Left lung (tissue), 10 donors: ENCODE measurements around the gene PRELP. TPM values are rescaled to one million over a fixed set of nuclear protein-coding genes. Genes with fewer than 3 reads are reported as not detected.
"Not testable (repeated sequence)": the region's sequence is repeated elsewhere in the genome, so short reads cannot be mapped to it uniquely, and the experiment has no call there.

Experiments
- ATAC-seq: fragments of 200-7000 bp; cut with Tn5 transposase; one replicate; pipeline ENCODE4 v1.9.1; 2020; ENCODE audit warnings: moderate library complexity
- DNase-seq, 4 donors: peaks; one replicate each; pipeline ENCODE4 v3.0.0-alpha.2; 2013 to 2020
- H3K27ac ChIP-seq, 2 donors: fragments of 200-600 bp; sonication (generic) in 1 of 2; one replicate each; pipeline versions ENCODE4 v1.5.0 to v1.8.0; 2020 to 2021
- H3K27me3 ChIP-seq, 2 donors: fragments of 200-600 bp; sonication (generic) in 1 of 2; one replicate each; pipeline versions ENCODE4 v1.5.0 to v1.8.0; 2020 to 2021
- H3K36me3 ChIP-seq, 2 donors: fragments of 200-600 bp; sonication (generic) in 1 of 2; one replicate each; pipeline versions ENCODE4 v1.5.0 to v1.8.0; 2020 to 2021
- H3K4me1 ChIP-seq, 2 donors: fragments of 200-600 bp; one replicate each; pipeline ENCODE4 v1.8.0; 2021
- H3K4me3 ChIP-seq, 2 donors: fragments of 200-600 bp; sonication (generic) in 1 of 2; one replicate each; pipeline versions ENCODE4 v1.5.0 to v1.8.0; 2020 to 2021; ENCODE audit warnings: mild to moderate bottlenecking in 1 of 2
- H3K9me3 ChIP-seq, 2 donors: fragments of 200-600 bp; sonication (generic) in 1 of 2; one replicate each; pipeline versions ENCODE4 v1.5.0 to v1.8.0; 2020 to 2021
- CTCF ChIP-seq, 2 donors: fragments of 200-600 bp; sonication (generic) in 1 of 2; IDR thresholded peaks; one replicate each; pipeline versions ENCODE4 v1.5.0 to v1.8.0; 2021; ENCODE audit warnings: antibody characterized with exemption in 2 of 2
- intact Hi-C, 2 donors: fragments of 100-400 bp; cut with DNase I; formaldehyde crosslinking; loops; one replicate each; pipeline versions ENCODE4 v1.11.2 to v1.14.2; 2022
- polyA plus RNA-seq, 6 donors: library from polyadenylated mRNA; unstranded; fragments of 120-200 nt; gene quantifications; one replicate each; pipeline ENCODE4 v1.2.1, GENCODE V29; 2013; ENCODE audit not compliant: insufficient read length in 6 of 6
- total RNA-seq, 2 donors: library from RNA; stranded (reverse); fragmentation: NEBNext Ultra II Directional; extraction: Animal tissue kit (Norgen Biotek cat#: 25700); gene quantifications; one replicate each; pipeline ENCODE4 v1.2.1, GENCODE V29; 2021
- donor health status: DM: no; HTN: yes; CAD: no.
- donor health status: DM: no; HTN: no; CAD: no.

Gene PRELP
- total and polyA plus RNA-seq, 8 donors = 1.3 to 20.5 (median 2.4) TPM

- ATAC-seq (no peak), DNase-seq (no peak)
- Histone ChIP-seq H3K36me3 (no peaks in the 10 kb centered on the region), H3K4me3 (no peak overlapping the region), H3K9me3 (peaks cover 0 to 3% of the 10 kb centered on the region in 2 donors), H3K27me3 (peaks cover 3 to 4% of the 10 kb centered on the region in 2 donors), H3K27ac (no peak overlapping the region), H3K4me1 (no peaks in the 10 kb centered on the region)
- intact Hi-C loops = no loop called here
- TF ChIP-seq CTCF (IDR thresholded peaks at IDR 0.05) = no peak
These were observed 33.8 kb upstream of the PRELP start for GRCh38 chr1:203441766-203442165.

GRCh38 chr1:203442821-203443220, 32.8 kb upstream of the PRELP start:
- intact Hi-C loops = no loop called here
- H3K4me3 ChIP-seq = no peak overlapping the region
- H3K36me3 ChIP-seq = no peaks in the 10 kb centered on the region
- H3K27me3 ChIP-seq = peaks cover 3 to 4% of the 10 kb centered on the region in 2 donors
- ATAC-seq (no peak), DNase-seq (no peak)
- H3K9me3 ChIP-seq = peaks cover 0 to 3% of the 10 kb centered on the region in 2 donors
- no peaks in the 10 kb centered on the region for H3K4me1 ChIP-seq
- no peak for TF ChIP-seq CTCF (IDR thresholded peaks at IDR 0.05)
- H3K27ac ChIP-seq = peak overlapping the region in 1 of 2 donors; percentile 23

DNA sequence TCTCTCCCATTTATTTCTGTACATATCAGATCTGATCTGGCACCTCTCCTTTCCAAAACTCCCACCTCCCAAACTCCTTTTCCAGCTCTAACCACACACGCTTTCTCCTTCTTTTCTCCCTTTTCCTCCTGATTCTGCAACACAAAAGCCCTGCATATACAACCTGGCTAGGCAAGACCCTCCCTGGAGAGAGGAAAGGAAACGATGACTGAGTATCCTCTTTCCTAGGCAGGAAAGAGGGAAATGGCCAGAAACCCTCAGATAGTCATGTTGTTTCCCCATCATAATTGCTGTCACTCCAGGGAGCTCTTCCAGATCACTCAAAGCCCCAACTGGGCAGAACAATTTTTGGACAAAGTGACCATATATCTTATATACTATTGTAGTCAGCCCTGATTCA, 32.3 kb upstream of the PRELP start:
- intact Hi-C loops = no loop called here

DNA sequence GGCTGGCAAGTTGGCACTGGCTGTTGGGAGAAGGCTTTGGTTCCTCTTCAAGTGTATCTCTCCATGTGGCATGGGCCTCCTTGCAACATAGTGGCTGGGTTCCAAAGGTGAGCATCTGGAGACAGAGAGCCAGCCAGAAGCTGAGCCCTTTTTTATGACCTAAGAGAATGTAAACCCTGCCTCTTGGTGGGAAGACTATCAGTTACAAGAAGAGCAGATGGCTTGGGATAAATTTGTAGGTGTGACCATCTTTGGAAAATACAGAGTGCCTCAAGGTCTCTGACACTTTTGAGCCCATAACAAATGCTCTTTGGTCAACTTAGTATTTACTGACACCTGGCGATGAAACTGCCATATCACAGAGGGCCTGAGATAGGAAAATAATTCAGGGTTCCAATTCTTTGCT, 31.4 kb upstream of the PRELP start:
- no peak overlapping the region for H3K27ac ChIP-seq
- no peak for DNase-seq
- no peak for TF ChIP-seq CTCF (IDR thresholded peaks at IDR 0.05)
- no peaks in the 10 kb centered on the region for H3K4me1 ChIP-seq
- no peak for ATAC-seq
- H3K36me3 ChIP-seq = no peaks in the 10 kb centered on the region
- intact Hi-C loops = no loop called here
- H3K4me3 ChIP-seq = no peak overlapping the region
- H3K9me3 ChIP-seq = peaks cover 0 to 3% of the 10 kb centered on the region in 2 donors
- peaks cover 3 to 4% of the 10 kb centered on the region in 2 donors for H3K27me3 ChIP-seq

More for the DNA sequence above, 32.3 kb upstream of the PRELP start:
- H3K9me3 ChIP-seq = peaks cover 0 to 3% of the 10 kb centered on the region in 2 donors
- no peaks in the 10 kb centered on the region for H3K36me3 ChIP-seq
- no peak for TF ChIP-seq CTCF (IDR thresholded peaks at IDR 0.05)
- H3K27me3 ChIP-seq = peaks cover 3 to 4% of the 10 kb centered on the region in 2 donors
- no peak overlapping the region for H3K27ac ChIP-seq
- no peak for DNase-seq
- ATAC-seq = no peak
- H3K4me1 ChIP-seq = no peaks in the 10 kb centered on the region
- H3K4me3 ChIP-seq = no peak overlapping the region

DNA sequence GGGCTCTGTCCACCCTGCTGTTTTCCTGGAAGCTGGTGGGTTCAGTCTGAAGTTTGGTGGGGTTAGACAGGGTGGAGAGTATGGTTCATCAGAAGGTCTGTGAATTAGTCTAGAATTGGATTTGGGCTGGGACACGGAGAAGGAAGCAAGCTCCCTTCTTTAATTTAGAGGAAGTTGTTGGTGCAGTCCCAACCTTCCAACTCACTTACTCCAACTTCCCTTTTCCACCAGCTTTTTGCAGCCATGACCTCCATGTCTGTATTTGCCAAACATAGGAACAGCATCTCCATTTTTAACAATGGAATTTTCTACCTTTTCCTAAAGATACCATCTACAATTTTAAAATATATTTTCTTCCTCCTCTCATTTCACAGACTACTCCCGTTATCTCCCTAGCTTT, 28.5 kb upstream of the PRELP start:
- intact Hi-C loops = no loop called here
- Histone ChIP-seq H3K36me3 (no peaks in the 10 kb centered on the region), H3K4me3 (no peak overlapping the region), H3K27me3 (peaks cover 3 to 21% of the 10 kb centered on the region in 2 donors), H3K4me1 (peaks cover 0 to 10% of the 10 kb centered on the region in 2 donors), H3K9me3 (peaks cover 0 to 3% of the 10 kb centered on the region in 2 donors), H3K27ac (no peak overlapping the region)
- DNase-seq (no peak), ATAC-seq (peak; percentile 17)
- TF ChIP-seq CTCF (IDR thresholded peaks at IDR 0.05) = no peak

GRCh38 chr1:203447598-203447997, 28.0 kb upstream of the PRELP start:
- DNase-seq, H3K36me3 ChIP-seq, intact Hi-C loops, ATAC-seq, H3K4me3 ChIP-seq, H3K9me3 ChIP-seq: not testable (repeated sequence)
- peaks cover 3 to 21% of the 10 kb centered on the region in 2 donors for H3K27me3 ChIP-seq
- H3K27ac ChIP-seq = peak overlapping the region in 1 of 2 donors; percentile 71
- peaks cover 0 to 10% of the 10 kb centered on the region in 2 donors for H3K4me1 ChIP-seq
